ENCODE data around the gene FGF12.

GRCh38 chr3:192220915-192221314 lies 506.4 kb downstream of the FGF12 start:
- TF ChIP-seq CTCF (IDR thresholded peaks at IDR 0.05), result no peak
- no peak for TF ChIP-seq POLR2A (IDR thresholded peaks at IDR 0.05)
